GM12872 (cell line): ENCODE data around the gene NEK4.

Experiments used
- CTCF ChIP-seq: IDR thresholded peaks from 3 replicates; pipeline ENCODE4 v1.5.1; 2011; ENCODE audit warnings: low read depth, mild to moderate bottlenecking, low read length, moderate library complexity; ENCODE audit not compliant: insufficient read depth

NEK4 gene

GRCh38 chr3:52777127-52777958, 6.6 kb upstream of the NEK4 start, which contains the start of gene ITIH1:
Gene ITIH1, plus strand, starts transcription at chr3:52777599. Its CDS starts 17 bp downstream, at chr3:52777616.
- no peak for TF ChIP-seq CTCF

- no peak for TF ChIP-seq CTCF
Measured at GRCh38 chr3:52775877-52776276, 5.1 kb upstream of the NEK4 start.

- TF ChIP-seq CTCF: no peak
Measured at GRCh38 chr3:52774901-52775864, 4.4 kb upstream of the NEK4 start.

GRCh38 chr3:52774066-52774713, 3.5 kb upstream of the NEK4 start:
- TF ChIP-seq CTCF: no peak

DNA sequence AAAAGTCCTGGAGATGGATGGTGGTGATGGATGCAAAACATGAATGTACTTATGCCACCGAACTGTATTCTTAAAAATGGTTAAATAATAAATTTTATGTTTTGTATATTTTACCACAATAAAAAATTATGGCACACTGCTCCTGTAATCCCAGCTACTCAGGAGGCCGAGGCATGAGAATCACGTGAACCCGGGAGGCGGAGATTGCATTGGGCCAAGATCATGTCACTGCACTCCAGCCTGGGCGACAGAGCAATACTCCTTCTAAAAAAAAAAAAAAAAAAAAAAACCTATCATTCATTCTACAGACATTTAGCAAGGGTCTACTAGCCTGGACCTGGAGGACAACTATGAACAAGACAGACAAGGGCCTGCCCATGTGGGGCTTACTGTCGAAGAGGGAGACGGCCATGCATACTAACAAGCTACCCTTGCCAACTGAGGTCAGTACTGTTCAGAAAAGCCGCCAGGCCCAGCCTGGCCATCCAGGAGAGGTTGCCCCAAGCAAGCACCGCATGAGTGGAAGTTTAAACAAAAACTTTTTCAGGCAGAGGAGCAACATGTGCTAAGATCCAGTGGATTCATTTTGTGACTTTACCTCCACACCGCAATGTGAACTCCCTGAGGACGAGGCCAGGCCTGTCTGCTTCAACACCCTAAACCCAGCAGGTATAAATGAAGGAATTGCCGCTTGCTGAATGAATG, 2.8 kb upstream of the NEK4 start:
- no peak for TF ChIP-seq CTCF

DNA sequence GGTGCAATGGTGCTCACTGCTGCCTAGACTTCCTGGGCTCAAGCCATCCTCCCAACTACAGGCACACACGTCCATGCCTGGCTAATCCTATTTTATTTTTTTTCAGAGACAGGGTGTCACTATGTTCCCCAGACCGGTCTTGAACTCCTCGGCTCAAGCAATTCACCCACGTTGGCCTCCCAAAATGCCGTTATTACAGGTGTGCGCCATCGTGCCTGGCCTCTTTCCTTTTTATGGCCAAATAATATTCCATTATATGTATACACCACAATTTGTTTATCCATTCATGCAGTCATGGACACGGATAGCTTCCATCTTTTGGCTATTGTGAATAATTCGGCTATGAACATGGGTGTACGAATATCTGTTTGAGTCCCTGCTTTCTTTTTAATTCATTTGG, 962 bp upstream of the NEK4 start:
- no peak for TF ChIP-seq CTCF

DNA sequence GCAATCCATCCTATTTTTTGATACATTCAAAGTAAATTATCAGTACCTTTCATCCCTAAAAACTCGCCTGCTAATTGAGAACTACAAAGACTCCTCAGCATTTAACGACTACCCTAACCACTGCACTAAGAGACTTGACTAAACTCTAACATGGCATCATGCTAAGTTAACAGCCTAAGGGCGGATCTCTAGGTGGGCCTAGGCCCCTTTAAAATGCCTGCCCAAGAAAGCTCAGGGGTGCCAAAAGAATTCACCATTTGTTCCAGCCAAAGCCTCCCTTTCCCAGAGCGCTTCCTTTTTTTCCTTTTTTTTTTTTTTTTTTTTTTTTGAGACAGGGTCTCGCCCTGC, 568 bp upstream of the NEK4 start:
- no peak for TF ChIP-seq CTCF
